ENCODE results near the gene YBX3.

Gene YBX3

GRCh38 chr12:10715491-10715890 is 7.6 kb downstream of the YBX3 start:
- no peak overlapping the region for H3K4me3 ChIP-seq (ENCODE audit: low read depth in 1 of 5, low read length in 5 of 5)
- H3K27ac ChIP-seq (ENCODE audit: low read depth, low read length), result no peak overlapping the region
- no peaks in the 10 kb centered on the region for H3K9me3 ChIP-seq (ENCODE audit: control insufficient read depth in 5 of 5, low read length in 5 of 5)
- peaks cover 36 to 51% (median 45%) of the 10 kb centered on the region in 5 donors for H3K36me3 ChIP-seq (ENCODE audit: control insufficient read depth in 5 of 5, insufficient read depth in 5 of 5, low read length in 5 of 5)
- no peak overlapping the region for H3K9ac ChIP-seq (ENCODE audit: low read length in 5 of 5)
- no peaks in the 10 kb centered on the region for H3K27me3 ChIP-seq (ENCODE audit: control insufficient read depth in 5 of 5, insufficient read depth in 4 of 5, low read length in 5 of 5)
- H3K4me1 ChIP-seq (ENCODE audit: control insufficient read depth in 5 of 5, insufficient read depth in 5 of 5, low read length in 5 of 5), result peaks cover 0 to 39% (median 36%) of the 10 kb centered on the region in 5 donors

GRCh38 chr12:10709808-10710207 is 13.3 kb downstream of the YBX3 start:
- no peak overlapping the region for H3K9ac ChIP-seq (ENCODE audit: low read length in 5 of 5)
- H3K27ac ChIP-seq (ENCODE audit: low read depth, low read length), result no peak overlapping the region

GRCh38 chr12:10708862-10709261 is 14.3 kb downstream of the YBX3 start:
- no peaks in the 10 kb centered on the region for H3K9me3 ChIP-seq (ENCODE audit: control insufficient read depth in 5 of 5, low read length in 5 of 5)
- H3K27ac ChIP-seq (ENCODE audit: low read depth, low read length), result no peak overlapping the region
- peaks cover 0 to 9% (median 4%) of the 10 kb centered on the region in 5 donors for H3K4me1 ChIP-seq (ENCODE audit: control insufficient read depth in 5 of 5, insufficient read depth in 5 of 5, low read length in 5 of 5)
- no peak overlapping the region for H3K9ac ChIP-seq (ENCODE audit: low read length in 5 of 5)
- H3K27me3 ChIP-seq (ENCODE audit: control insufficient read depth in 5 of 5, insufficient read depth in 4 of 5, low read length in 5 of 5), result no peaks in the 10 kb centered on the region
- peaks cover 57 to 80% (median 68%) of the 10 kb centered on the region in 5 donors for H3K36me3 ChIP-seq (ENCODE audit: control insufficient read depth in 5 of 5, insufficient read depth in 5 of 5, low read length in 5 of 5)
- no peak overlapping the region for H3K4me3 ChIP-seq (ENCODE audit: low read depth in 1 of 5, low read length in 5 of 5)

More at GRCh38 chr12:10709808-10710207, 13.3 kb downstream of the YBX3 start:
- H3K4me1 ChIP-seq (ENCODE audit: control insufficient read depth in 5 of 5, insufficient read depth in 5 of 5, low read length in 5 of 5), result peaks cover 0 to 9% (median 4%) of the 10 kb centered on the region in 5 donors
- H3K9me3 ChIP-seq (ENCODE audit: control insufficient read depth in 5 of 5, low read length in 5 of 5), result no peaks in the 10 kb centered on the region
- H3K4me3 ChIP-seq (ENCODE audit: low read depth in 1 of 5, low read length in 5 of 5), result no peak overlapping the region
- peaks cover 61 to 81% (median 74%) of the 10 kb centered on the region in 5 donors for H3K36me3 ChIP-seq (ENCODE audit: control insufficient read depth in 5 of 5, insufficient read depth in 5 of 5, low read length in 5 of 5)
- H3K27me3 ChIP-seq (ENCODE audit: control insufficient read depth in 5 of 5, insufficient read depth in 4 of 5, low read length in 5 of 5), result no peaks in the 10 kb centered on the region

GRCh38 chr12:10705655-10706054 is 17.5 kb downstream of the YBX3 start:
- peaks cover 0 to 9% (median 4%) of the 10 kb centered on the region in 5 donors for H3K4me1 ChIP-seq (ENCODE audit: control insufficient read depth in 5 of 5, insufficient read depth in 5 of 5, low read length in 5 of 5)
- H3K27me3 ChIP-seq (ENCODE audit: control insufficient read depth in 5 of 5, insufficient read depth in 4 of 5, low read length in 5 of 5), result no peaks in the 10 kb centered on the region
- H3K36me3 ChIP-seq (ENCODE audit: control insufficient read depth in 5 of 5, insufficient read depth in 5 of 5, low read length in 5 of 5), result peaks cover 57 to 87% (median 69%) of the 10 kb centered on the region in 5 donors
- no peaks in the 10 kb centered on the region for H3K9me3 ChIP-seq (ENCODE audit: control insufficient read depth in 5 of 5, low read length in 5 of 5)
- H3K9ac ChIP-seq (ENCODE audit: low read length in 5 of 5), result no peak overlapping the region
- no peak overlapping the region for H3K4me3 ChIP-seq (ENCODE audit: low read depth in 1 of 5, low read length in 5 of 5)
- no peak overlapping the region for H3K27ac ChIP-seq (ENCODE audit: low read depth, low read length)

GRCh38 chr12:10701843-10702242 is 21.3 kb downstream of the YBX3 start:
- Histone ChIP-seq H3K36me3 (ENCODE audit: control insufficient read depth in 5 of 5, insufficient read depth in 5 of 5, low read length in 5 of 5) (peaks cover 51 to 87% (median 64%) of the 10 kb centered on the region in 5 donors), H3K27ac (ENCODE audit: low read depth, low read length) (no peak overlapping the region), H3K4me1 (ENCODE audit: control insufficient read depth in 5 of 5, insufficient read depth in 5 of 5, low read length in 5 of 5) (peaks cover 0 to 9% (median 4%) of the 10 kb centered on the region in 5 donors), H3K9me3 (ENCODE audit: control insufficient read depth in 5 of 5, low read length in 5 of 5) (no peaks in the 10 kb centered on the region), H3K27me3 (ENCODE audit: control insufficient read depth in 5 of 5, insufficient read depth in 4 of 5, low read length in 5 of 5) (no peaks in the 10 kb centered on the region), H3K4me3 (ENCODE audit: low read depth in 1 of 5, low read length in 5 of 5) (no peak overlapping the region), H3K9ac (ENCODE audit: low read length in 5 of 5) (no peak overlapping the region)

- peaks cover 0 to 6% (median 4%) of the 10 kb centered on the region in 5 donors for H3K4me1 ChIP-seq (ENCODE audit: control insufficient read depth in 5 of 5, insufficient read depth in 5 of 5, low read length in 5 of 5)
- no peak overlapping the region for H3K9ac ChIP-seq (ENCODE audit: low read length in 5 of 5)
- peaks cover 51 to 89% (median 62%) of the 10 kb centered on the region in 5 donors for H3K36me3 ChIP-seq (ENCODE audit: control insufficient read depth in 5 of 5, insufficient read depth in 5 of 5, low read length in 5 of 5)
- no peaks in the 10 kb centered on the region for H3K27me3 ChIP-seq (ENCODE audit: control insufficient read depth in 5 of 5, insufficient read depth in 4 of 5, low read length in 5 of 5)
- H3K4me3 ChIP-seq (ENCODE audit: low read depth in 1 of 5, low read length in 5 of 5), result no peak overlapping the region
- no peaks in the 10 kb centered on the region for H3K9me3 ChIP-seq (ENCODE audit: control insufficient read depth in 5 of 5, low read length in 5 of 5)
- H3K27ac ChIP-seq (ENCODE audit: low read depth, low read length), result no peak overlapping the region
Measured at GRCh38 chr12:10701131-10701681, 21.9 kb downstream of the YBX3 start.

- Histone ChIP-seq H3K36me3 (ENCODE audit: control insufficient read depth in 5 of 5, insufficient read depth in 5 of 5, low read length in 5 of 5) (peaks cover 53 to 88% (median 59%) of the 10 kb centered on the region in 5 donors), H3K27ac (ENCODE audit: low read depth, low read length) (no peak overlapping the region), H3K4me1 (ENCODE audit: control insufficient read depth in 5 of 5, insufficient read depth in 5 of 5, low read length in 5 of 5) (no peaks in the 10 kb centered on the region), H3K9ac (ENCODE audit: low read length in 5 of 5) (no peak overlapping the region), H3K4me3 (ENCODE audit: low read depth in 1 of 5, low read length in 5 of 5) (no peak overlapping the region), H3K9me3 (ENCODE audit: control insufficient read depth in 5 of 5, low read length in 5 of 5) (no peaks in the 10 kb centered on the region), H3K27me3 (ENCODE audit: control insufficient read depth in 5 of 5, insufficient read depth in 4 of 5, low read length in 5 of 5) (no peaks in the 10 kb centered on the region)
Measured at GRCh38 chr12:10700581-10700980, 22.5 kb downstream of the YBX3 start.

GRCh38 chr12:10697862-10698261 is 25.3 kb downstream of the YBX3 start:
- Histone ChIP-seq H3K9ac (ENCODE audit: low read length in 5 of 5) (no peak overlapping the region), H3K4me1 (ENCODE audit: control insufficient read depth in 5 of 5, insufficient read depth in 5 of 5, low read length in 5 of 5) (no peaks in the 10 kb centered on the region), H3K27me3 (ENCODE audit: control insufficient read depth in 5 of 5, insufficient read depth in 4 of 5, low read length in 5 of 5) (no peaks in the 10 kb centered on the region), H3K9me3 (ENCODE audit: control insufficient read depth in 5 of 5, low read length in 5 of 5) (no peaks in the 10 kb centered on the region), H3K4me3 (ENCODE audit: low read depth in 1 of 5, low read length in 5 of 5) (no peak overlapping the region), H3K27ac (ENCODE audit: low read depth, low read length) (no peak overlapping the region), H3K36me3 (ENCODE audit: control insufficient read depth in 5 of 5, insufficient read depth in 5 of 5, low read length in 5 of 5) (peaks cover 38 to 64% (median 44%) of the 10 kb centered on the region in 5 donors)

- H3K4me1 ChIP-seq (ENCODE audit: control insufficient read depth in 5 of 5, insufficient read depth in 5 of 5, low read length in 5 of 5), result no peaks in the 10 kb centered on the region
- no peaks in the 10 kb centered on the region for H3K9me3 ChIP-seq (ENCODE audit: control insufficient read depth in 5 of 5, low read length in 5 of 5)
- H3K27ac ChIP-seq (ENCODE audit: low read depth, low read length), result no peak overlapping the region
- H3K9ac ChIP-seq (ENCODE audit: low read length in 5 of 5), result no peak overlapping the region
- no peak overlapping the region for H3K4me3 ChIP-seq (ENCODE audit: low read depth in 1 of 5, low read length in 5 of 5)
- H3K36me3 ChIP-seq (ENCODE audit: control insufficient read depth in 5 of 5, insufficient read depth in 5 of 5, low read length in 5 of 5), result peaks cover 37 to 57% (median 42%) of the 10 kb centered on the region in 5 donors
- H3K27me3 ChIP-seq (ENCODE audit: control insufficient read depth in 5 of 5, insufficient read depth in 4 of 5, low read length in 5 of 5), result no peaks in the 10 kb centered on the region
Measured at GRCh38 chr12:10697156-10697555, 26.0 kb downstream of the YBX3 start.

GRCh38 chr12:10690906-10691305 is 32.2 kb downstream of the YBX3 start:
- Histone ChIP-seq H3K27me3 (ENCODE audit: control insufficient read depth in 5 of 5, insufficient read depth in 4 of 5, low read length in 5 of 5) (no peaks in the 10 kb centered on the region), H3K27ac (ENCODE audit: low read depth, low read length) (no peak overlapping the region), H3K4me3 (ENCODE audit: low read depth in 1 of 5, low read length in 5 of 5) (no peak overlapping the region), H3K36me3 (ENCODE audit: control insufficient read depth in 5 of 5, insufficient read depth in 5 of 5, low read length in 5 of 5) (peaks cover 0 to 3% (median 2%) of the 10 kb centered on the region in 5 donors), H3K9ac (ENCODE audit: low read length in 5 of 5) (no peak overlapping the region), H3K4me1 (ENCODE audit: control insufficient read depth in 5 of 5, insufficient read depth in 5 of 5, low read length in 5 of 5) (no peaks in the 10 kb centered on the region), H3K9me3 (ENCODE audit: control insufficient read depth in 5 of 5, low read length in 5 of 5) (no peaks in the 10 kb centered on the region)
